Mucosa of gallbladder (tissue), 1 donor: ENCODE data around the gene DCUN1D4. TPM values are rescaled to one million over a fixed set of nuclear protein-coding genes. Genes with fewer than 3 reads are reported as not detected.

Experiments used
- DNase-seq: peaks from one replicate; pipeline ENCODE4 v3.0.0-alpha.2; 2020; ENCODE audit warnings: low spot score
- total RNA-seq: library from RNA; stranded (reverse); gene quantifications from one replicate; pipeline ENCODE4 v1.2.1, GENCODE V29; 2021
- donor health status: DM: no; HTN: no; CAD: no.

Gene DCUN1D4
- total RNA-seq, 1 donor from 2014 or later, result 62.2 TPM

DNA sequence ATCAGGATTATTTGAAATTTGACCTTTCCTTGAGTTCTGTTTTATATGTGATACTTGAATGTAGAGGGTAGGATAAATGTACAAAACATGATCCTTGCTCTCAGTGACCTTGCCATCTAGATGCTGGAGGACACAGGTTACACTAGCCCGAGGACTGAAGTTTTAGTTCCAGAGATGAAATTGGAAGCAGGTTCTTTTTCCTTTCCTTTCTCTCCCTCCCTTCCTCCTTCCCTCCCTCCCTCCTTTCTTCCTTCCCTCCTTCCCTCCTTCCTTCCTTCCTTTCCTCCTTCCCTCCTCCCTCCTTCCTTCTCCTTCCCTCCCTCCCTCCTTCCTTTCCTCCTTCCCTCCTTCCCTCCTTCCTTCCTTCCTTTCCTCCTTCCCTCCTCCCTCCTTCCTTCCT, 122.9 kb downstream of the DCUN1D4 start:
- no peak for DNase-seq

Other genes with a start within 250 kb of the DCUN1D4 start
- 1.9 TPM for gene LRRC66, start 177.2 kb downstream of the DCUN1D4 start, total RNA-seq
- gene SGCB, start 195.1 kb downstream of the DCUN1D4 start, total RNA-seq, result 62.5 TPM
- gene SPATA18, start 208.2 kb downstream of the DCUN1D4 start, total RNA-seq, result 20.1 TPM